ENCODE results near the gene GPATCH4. TPM values are rescaled to one million over a fixed set of nuclear protein-coding genes. Genes with fewer than 3 reads are reported as not detected.
"Not testable (repeated sequence)": the region's sequence is repeated elsewhere in the genome, so short reads cannot be mapped to it uniquely, and the experiment has no call there.

GPATCH4 gene
- total RNA-seq, 1 donor = 24.2 TPM

DNA sequence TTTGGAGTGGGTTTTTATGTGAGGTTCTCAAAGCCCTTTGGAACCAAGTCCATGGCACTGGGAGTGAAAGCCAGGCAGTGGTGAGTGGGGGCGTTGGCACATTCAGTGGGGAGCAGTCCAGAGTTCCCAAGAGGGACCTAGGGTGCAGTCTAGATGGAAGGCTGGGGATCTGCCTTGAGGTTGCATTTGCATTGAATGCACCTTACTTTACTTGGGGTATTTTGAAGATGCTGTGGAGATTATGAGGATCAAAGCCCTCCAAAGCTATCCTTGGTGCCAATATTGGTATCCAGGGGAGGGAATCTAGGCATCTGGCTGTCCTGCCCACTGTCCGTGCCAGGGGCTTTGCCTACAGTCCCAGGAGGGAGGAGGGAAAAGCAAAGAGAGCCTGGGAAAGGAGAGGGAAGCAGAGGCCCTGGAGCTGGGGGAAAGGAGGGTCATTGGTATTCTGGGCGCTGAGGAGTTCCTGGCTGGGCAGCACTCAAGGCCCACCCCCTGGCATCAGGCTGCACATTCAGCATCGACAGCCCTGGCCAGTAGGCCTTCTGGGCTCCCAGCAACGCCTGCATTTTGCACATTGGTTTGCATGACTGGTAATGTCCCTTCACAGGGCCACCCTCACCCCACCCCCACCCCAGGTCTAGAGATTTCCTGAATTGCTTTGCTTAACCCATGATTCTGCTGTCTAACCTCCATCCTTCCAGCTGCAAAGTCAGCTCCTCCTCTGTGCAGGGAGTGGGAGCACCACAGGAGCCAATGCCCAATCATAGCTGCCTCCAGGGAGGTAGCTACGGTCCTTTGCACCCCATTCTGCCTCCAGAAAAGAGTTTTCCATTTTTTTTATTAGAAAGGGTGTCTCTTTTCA lies 39.8 kb upstream of the GPATCH4 start:
- TF ChIP-seq CTCF (IDR thresholded peaks at IDR 0.05; ENCODE audit: insufficient read depth, low read depth, low read length) = no peak
- no peak overlapping the region for H3K4me3 ChIP-seq (ENCODE audit: low read depth, low read length)
- no peak for DNase-seq (ENCODE audit: low read depth)

- DNase-seq (ENCODE audit: low read depth) = no peak
- no peak for TF ChIP-seq CTCF (IDR thresholded peaks at IDR 0.05; ENCODE audit: insufficient read depth, low read depth, low read length)
- no peak overlapping the region for H3K4me3 ChIP-seq (ENCODE audit: low read depth, low read length)
Observed at GRCh38 chr1:156639601-156640101, 38.4 kb upstream of the GPATCH4 start.

GRCh38 chr1:156638189-156638985 lies 37.1 kb upstream of the GPATCH4 start:
- no peak overlapping the region for H3K4me3 ChIP-seq (ENCODE audit: low read depth, low read length)
- no peak for TF ChIP-seq CTCF (IDR thresholded peaks at IDR 0.05; ENCODE audit: insufficient read depth, low read depth, low read length)
- no peak for DNase-seq (ENCODE audit: low read depth)

- no peak for TF ChIP-seq CTCF (IDR thresholded peaks at IDR 0.05; ENCODE audit: insufficient read depth, low read depth, low read length)
- no peak for DNase-seq (ENCODE audit: low read depth)
- H3K4me3 ChIP-seq (ENCODE audit: low read depth, low read length) = no peak overlapping the region
Observed at GRCh38 chr1:156632355-156632754, 31.1 kb upstream of the GPATCH4 start.

- H3K4me3 ChIP-seq (ENCODE audit: low read depth, low read length); DNase-seq (ENCODE audit: low read depth): not testable (repeated sequence)
Observed at GRCh38 chr1:156631152-156631551, 29.9 kb upstream of the GPATCH4 start.

DNA sequence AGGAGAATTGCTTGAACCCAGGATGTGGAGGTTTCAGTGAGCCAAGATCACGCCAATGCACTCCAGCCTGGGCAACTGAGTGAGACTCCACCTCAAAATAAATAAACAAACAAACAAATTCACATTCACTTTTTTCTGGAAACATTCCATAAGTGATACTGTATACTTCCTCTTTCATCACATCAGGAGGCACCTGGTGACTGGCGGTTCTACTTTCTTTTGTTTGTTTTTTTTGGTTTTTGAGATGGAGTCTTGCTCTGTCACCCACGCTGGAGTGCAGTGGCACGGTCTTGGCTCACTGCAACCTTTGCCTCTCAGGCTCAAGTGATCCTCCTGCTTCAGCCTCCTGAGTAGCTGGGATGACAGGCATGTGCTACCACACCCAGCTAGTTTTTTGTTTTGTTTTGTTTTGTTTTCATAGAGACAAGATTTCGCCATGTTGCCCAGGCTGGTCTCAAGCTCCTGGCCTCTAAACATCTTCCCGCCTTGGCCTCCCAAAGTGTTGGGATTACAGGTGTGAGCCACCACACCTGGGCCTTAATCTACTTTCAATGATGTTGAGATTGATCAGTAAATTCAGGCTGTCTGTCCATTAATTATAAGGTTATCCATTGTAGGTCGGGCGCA lies 28.7 kb upstream of the GPATCH4 start:
- TF ChIP-seq CTCF (IDR thresholded peaks at IDR 0.05; ENCODE audit: insufficient read depth, low read depth, low read length) = no peak
- no peak overlapping the region for H3K4me3 ChIP-seq (ENCODE audit: low read depth, low read length)
- no peak for DNase-seq (ENCODE audit: low read depth)

Measured in fibroblast of villous mesenchyme (primary cell).